Epidermal melanocyte (primary cell): ENCODE data around the gene TMEM164.

Experiments used
- DNase-seq: peaks from one replicate; pipeline ENCODE4 v3.0.0; 2011; ENCODE audit warnings: low spot score; ENCODE audit not compliant: insufficient read length

Gene TMEM164

DNA sequence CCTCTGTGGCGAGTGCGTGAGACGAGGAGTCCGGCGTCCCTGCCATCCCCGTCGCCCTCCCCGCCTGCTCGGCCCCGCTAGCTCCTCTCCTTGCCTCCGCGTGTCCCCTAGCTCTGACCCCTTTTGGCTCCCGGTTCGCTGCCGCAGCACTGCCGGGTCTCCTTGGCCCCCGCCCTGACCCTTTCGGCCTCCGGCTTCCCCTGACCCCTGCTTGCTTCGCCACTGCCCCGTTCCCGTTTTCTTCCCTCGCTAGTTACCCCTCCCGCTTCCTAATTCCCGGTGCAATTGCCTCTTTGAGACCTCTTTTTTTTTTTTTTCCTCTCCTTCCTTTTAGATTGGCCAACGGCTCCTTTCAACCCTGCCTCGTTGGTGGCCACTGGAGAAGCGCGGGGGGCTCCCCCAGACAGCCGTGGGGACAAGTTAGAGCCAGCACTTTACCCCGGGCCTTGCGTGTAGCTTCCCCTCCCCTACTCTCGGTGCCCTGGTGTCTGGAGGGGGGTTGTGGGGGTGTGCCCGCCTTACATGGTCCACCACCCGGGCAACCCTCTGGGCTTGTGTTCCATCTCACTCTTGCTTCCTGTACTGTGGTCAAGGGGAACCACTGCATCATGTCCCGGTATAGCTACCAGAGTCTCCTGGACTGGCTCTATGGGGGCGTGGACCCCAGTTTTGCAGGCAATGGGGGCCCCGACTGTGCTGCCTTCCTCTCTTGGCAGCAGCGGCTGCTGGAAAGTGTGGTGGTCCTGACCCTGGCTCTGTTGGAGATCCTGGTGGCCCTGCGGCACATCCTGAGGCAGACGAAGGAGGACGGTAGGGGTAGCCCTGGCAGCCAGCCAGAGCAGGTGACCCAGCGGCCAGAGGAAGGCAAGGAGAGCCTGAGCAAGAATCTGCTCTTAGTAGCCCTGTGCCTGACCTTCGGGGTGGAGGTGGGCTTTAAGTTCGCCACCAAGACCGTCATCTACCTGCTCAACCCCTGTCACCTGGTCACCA, 548 bp downstream of the TMEM164 start:
- DNase-seq = no peak

DNA sequence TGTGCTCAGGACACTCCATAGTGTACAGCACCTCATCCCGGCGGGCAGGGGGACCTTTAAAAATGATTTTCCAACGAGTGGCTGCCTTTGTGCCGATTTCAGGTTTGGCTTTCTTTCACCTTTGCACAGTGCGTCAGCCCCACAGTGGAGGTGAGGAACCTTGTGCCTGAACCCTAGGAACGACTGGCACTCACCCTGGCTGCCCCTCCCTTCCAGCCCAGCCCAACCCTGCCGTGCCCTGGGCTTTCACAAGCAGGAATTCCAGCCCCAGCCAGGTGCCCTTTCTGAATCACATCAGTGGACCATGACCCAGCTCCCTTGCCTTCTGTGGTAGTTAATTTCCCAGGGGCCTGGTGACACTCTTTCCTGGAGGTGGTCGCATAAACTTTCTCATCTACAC, 1.3 kb downstream of the TMEM164 start:
- DNase-seq = no peak

DNA sequence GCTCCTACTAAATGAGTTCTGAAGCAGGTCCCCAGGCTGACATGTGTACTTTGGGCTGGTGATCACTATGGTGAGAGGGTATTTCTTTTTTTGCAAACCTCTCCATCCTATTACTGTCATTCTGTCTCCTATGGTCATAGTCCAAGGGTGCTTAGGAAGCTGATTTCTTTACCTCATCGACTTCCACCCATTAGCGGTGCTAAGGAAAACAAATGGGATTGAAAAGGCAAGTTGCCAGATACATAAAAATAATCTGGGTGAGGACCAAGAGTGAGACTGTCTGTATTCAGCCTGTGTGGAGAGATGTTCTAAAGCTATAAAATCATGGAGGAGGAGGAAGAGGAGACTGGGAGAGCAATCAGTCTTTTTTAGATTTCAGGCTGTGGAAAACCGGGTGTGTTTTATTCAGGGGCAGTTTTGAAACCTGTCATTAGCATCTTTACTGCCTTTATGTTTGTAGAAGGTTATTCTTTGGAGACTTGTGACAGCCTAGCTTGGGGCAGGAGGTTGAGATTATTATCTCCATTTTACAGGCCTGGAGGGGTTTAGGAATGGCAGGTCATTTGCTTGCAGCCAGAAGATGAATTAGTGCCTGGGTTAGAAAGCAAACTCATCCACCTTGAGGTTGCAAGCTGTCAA, 1.9 kb downstream of the TMEM164 start:
- no peak for DNase-seq

DNA sequence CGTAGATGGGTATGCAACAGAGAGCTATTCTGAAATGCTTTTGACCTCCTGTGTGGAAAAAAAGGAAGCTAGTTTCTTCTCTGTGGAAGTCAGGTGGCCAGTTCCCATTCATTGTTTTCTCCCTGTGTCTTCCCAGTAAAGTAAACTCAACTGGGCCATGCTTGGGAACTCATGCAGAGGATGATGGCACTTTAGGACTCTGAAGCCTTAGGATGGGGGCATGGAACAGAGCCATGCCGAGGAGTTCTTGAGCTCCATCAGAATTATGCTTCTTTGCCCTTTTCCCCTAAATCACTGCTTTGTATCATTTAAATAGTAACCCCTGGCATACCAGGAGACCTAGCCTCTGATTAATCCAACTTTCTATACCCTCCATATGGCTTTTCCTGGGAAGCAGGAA, 3.2 kb downstream of the TMEM164 start:
- DNase-seq = no peak

DNA sequence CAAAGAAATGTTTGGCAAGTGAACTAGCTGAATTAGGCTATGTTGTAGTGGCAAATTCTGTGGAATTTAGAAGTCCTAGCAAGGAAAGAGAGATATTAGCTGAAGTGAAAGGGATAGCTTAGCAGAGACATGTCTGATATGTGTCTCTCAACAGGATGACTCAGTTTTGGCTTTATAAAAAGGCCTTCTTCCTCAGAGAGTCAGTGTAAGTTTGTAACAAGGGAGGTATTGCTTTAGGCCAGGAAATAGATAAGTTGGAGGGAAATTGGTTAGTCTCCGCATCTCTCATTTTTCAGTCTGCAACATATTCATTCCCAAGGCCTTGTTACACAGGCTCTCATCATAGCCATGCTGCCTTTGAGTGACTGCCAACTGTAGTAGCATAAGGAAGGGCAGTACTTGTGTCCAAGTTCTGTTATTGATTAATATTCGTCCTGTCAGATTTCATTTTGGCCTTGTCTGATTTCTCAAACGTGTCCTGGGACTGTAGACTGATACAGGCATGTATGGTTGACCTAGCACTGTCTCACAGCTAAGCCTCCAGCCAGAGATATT, 4.0 kb downstream of the TMEM164 start:
- DNase-seq = no peak

DNA sequence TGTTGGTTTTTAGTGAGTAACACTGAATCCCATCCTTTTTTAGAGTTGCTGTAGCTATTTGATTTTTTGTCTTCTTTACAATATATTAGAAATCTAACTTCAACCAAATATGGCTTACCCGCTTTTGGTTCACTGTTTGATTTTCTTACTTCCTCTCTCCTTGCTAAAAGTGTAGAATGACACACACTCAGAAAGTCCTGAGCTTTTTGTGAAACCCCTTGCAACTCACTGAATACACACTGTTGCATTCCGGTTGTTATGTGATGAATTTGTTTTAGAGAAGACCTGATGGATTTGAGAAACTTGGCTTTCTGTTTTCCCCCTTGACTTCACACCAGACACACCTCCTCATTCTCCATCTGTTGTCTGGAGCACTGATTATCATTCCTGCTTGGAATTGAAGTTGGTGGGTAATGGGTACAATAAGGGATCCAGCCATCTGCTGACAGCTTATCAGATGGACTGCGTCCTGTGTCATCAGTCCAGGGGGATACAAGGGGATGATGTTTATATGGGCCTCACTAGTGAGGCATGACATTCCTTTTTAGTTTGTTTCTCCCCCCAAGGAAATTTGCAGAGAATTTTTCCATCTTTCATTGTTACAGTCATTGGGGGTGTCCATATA, 5.2 kb downstream of the TMEM164 start:
- DNase-seq = no peak

DNA sequence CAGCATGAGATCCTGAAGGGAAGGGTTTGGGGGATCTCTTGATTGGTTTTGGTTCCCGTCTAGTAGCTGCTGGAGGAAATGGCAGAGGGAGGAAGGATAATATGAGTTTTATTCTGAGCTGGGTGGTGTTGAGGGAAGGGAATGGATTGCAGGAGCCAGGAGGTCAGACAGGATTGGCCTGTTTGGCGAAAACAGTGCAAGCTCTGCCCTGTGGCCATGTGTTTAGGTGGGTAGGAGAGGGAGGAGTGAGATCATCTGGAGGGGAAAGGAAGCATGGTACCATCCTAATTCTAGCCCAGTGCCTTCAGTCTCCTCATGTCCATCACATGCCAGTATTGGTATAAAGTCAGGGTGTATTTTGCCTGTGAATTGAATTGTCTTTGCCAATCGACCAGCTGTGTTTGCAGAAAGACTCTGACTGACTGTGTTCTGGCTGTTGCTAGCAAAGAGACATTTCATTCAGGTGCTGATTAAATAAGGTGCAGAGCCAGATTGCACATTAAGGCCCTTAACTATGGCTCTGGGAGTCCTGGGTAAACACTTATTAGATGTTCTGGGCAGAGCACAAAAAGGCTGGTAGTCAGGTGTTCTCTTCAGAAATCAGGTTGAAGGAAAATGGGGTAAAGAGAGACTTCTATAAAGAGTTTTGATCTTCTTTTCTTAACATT, 10.0 kb downstream of the TMEM164 start:
- no peak for DNase-seq

DNA sequence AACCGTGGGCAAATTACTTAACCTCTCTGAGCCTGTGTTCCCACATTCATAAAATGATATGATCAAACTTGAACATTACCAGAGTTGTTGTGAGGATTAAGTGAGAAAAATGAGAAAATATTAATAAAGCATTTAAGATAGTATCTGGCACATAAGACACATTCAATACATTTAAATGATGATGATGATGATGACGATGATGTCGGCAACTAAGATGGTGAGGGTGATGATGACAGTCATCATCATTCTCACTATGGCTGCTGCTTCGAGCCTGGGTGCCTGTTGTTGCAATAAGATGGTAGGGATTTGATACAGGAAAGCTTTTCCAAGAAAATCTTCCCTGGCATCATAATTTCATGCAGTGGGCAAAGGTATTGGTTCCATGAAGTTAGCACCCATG, 11.1 kb downstream of the TMEM164 start:
- DNase-seq = no peak

DNA sequence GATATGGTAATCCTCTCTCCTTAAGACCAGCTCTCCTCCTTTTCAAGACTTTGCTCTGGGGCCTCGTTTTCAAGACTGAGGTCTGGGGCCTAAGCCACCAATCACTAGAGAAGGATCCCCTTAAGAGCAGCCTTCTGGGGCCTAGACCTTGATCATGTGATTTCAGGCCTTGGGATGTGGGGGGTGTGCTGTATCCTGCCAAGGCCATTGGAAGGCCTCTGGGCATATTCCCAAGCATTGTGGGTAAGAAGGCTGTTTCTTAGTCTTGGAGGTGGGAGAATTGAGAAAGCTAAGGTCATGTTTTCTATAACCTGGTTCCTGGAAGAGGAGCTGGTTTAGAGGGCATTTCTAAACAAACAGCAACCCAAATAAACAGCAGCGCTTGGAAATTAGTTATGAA, 12.1 kb downstream of the TMEM164 start:
- no peak for DNase-seq

DNA sequence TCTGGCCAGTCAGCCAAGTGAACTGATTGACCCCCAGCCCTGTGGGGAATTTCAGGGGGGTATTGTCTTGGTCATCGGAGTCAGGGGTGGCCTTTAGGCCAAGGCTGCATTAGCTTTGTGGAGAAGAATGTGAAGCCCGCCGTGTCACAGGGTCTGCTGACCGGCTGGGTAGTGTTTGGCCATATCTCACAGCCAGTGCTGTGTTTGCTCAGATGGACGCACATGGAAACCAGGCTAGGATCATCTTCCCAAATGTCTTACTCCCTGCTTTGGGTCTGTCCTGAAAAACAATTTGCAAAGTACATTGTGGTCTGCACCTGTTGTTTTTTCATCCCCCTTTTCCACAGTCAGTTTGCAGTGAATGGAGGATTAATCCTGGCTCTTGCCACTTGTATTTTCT, 13.0 kb downstream of the TMEM164 start:
- DNase-seq = no peak

DNA sequence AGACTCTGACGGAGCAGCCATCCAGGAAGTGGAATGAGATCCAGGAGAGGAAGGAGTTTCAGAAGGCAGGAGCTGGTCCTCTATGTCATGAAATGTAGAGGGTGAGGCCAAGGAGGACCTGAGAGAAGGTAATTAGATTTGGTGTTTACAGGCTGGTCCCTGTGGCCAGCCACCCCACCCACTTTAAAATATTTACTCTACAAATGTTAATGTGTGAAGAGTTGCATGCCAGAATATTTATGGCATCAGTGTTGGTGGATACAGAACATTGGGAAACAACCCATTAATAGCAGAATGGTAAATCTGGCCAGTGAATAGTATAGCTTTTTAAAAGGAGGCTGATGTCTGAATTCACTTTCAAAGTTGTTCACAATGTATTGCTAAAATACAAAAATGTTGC, 17.6 kb downstream of the TMEM164 start:
- DNase-seq = no peak

DNA sequence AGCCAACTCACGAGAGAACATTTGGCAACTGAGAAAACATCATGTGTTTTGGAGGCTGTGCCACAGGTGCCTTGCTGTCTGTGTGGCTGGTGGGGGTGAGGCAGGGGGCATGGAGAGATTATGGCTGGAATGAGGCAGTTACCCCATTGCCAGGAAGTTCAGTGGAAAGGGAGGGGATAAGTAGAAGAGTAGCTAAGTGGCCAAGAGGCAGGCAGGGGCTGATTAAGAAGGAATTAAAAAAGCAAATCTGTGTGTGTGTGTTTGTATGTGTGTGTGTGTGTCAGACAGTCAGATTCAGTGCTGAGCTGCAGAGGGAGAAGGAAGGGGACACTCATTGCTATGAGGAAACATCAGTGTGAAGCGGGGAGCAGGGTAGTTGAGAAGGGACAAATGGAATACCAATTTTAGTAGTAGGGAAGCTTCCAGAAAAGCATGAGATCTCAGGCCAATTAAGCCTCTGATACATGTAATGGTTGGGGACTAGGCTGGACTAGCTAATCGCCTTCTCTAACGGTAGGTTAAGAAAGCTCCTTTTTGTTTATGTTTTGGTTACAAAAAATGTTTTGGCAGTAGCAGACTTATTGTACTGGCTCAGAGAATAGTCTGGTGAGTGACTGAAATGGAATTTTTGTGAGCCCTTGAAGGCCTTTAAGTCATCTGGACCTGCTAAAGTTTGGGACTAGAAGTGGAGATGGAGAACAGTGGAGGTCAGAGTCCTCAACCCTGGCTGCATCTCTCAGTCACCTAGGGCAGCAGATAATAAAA, 18.5 kb downstream of the TMEM164 start:
- DNase-seq = no peak

DNA sequence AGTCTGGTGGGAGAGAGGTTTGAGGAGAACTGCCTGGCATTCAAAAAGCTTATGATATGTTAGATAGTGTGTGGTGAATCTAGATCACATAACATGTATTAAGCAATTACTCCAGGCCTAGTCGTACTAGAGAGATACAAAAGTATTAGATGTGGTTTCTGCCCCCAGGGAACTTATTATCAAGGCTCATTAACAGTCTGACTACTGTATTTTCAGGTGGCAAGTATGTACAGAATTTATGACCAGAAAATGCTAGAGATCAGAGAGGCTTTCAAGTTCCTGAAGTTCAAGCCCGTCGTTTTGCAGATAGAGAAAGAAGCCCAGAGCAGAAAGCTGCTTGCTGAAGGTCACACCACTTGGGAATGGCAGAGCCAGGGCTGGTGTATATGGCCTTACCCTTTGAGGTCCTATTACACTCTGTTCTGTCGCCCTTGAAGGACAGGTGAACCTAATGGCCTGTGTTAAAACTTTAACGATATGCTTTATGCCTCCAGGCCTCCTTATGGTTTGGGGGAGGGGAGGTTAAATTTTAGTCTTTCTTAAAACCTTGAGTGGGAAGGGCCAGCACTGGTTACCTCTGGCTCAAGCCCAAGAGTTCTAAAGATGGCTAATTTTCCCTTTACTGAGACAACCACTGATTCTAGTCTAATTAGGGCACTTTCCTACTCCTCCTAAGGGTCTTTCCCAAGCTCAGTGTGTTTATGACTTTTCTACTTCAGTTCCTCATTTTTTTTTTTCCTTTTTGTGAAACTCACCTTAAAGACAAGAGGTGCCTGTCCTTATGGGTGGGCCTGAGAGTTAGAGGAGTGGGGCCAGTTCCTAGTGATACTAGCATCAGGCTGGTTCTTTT, 19.9 kb downstream of the TMEM164 start:
- DNase-seq = no peak

DNA sequence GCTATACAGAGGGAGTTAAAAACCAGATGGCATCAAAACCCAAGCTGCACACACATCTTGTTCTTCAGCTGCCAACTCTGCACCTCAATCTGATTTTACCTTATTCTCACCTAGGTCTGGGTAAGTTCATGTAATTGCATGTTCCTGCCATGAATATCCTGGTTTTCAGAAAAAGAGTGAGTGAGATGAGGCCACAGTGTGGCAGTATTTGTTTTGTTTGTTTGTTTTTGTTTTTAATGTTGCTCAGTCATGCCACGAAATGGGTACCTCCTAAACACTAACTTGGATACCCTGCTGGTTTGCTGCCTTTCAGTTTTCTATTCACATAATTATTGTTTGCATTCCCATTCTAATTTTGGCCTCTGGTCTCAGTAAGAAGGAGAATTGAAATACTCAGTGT, 22.5 kb downstream of the TMEM164 start:
- no peak for DNase-seq

DNA sequence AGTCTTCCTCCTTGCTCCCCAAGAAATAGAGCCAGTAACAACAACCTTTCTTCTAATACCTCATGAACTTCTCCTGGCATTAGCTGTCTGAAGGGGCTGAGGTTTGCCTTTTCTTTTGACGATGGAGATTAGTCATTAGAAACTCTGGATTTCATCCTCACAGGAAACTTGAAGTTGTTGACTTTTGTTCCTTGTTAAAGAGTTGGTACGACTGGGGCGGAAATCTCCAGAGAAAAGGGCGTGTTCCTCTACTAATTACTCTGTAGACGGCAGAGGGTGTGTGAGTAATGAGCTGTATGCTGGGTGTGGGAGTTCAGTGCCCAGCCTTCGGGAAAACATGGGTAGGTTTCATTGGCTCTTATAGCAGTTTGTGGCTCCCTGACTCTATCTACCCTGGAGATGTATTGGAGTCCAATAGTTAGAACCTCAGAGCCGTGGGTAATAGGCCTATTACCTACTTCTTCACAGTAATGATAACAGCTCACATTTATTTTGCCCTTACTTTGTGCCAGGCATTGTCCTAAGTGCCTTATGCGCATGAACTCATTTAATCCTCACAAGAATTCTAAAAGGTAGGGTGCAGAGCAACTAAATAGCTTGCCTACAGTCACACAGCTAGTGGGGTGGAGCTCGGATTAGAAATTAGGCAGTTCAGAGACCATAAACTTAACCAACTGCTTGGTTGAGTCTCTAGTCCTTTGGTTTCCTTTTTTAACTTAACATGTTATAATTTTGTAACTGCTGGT, 23.4 kb downstream of the TMEM164 start:
- no peak for DNase-seq

DNA sequence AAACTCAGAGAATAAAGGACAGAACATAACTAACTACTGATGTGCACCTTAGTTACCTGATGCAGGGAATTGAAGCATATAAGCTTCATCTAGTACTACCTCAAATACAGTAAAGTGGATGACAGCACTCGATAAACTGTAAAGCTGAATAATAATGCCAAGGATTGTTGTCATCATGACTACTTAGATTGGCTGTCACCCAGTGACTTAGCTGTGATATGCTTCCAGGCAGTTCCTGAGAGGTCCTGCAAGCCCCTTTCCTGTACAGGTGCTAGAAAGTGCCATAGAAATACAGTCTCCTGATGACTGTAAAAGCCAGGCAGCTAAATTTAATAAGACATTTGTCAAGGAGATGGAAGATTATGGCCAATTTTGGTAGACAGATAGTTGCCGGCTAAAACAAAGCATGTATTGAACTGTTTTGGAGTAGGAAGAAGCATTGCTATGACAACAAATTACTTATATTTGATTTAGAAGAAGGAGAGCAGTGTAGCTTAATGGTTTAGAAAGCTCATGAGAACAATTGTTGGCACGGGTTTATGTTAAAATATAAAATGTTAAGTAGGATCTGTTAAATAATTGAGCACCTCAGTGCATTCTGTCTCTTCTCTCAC, 29.7 kb downstream of the TMEM164 start:
- DNase-seq = no peak

DNA sequence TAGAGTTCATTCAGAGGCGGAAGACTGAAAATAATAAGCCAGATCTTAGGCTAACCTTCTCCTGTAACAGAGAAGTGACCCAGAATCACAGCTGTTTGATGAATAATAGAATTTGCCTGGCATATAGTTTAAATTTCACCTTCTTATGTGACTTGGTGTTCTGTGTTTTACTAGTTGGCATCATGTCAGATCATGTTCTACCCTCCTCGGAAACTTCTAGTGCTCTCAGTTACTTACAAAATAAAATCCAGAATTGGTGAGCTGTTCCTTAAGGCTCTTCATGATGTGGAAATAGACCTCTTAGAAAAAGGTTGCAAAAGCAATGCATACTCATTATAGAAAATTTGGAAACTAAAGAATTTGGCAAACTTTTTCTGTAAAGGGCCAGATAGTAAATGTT, 31.1 kb downstream of the TMEM164 start:
- DNase-seq = no peak

DNA sequence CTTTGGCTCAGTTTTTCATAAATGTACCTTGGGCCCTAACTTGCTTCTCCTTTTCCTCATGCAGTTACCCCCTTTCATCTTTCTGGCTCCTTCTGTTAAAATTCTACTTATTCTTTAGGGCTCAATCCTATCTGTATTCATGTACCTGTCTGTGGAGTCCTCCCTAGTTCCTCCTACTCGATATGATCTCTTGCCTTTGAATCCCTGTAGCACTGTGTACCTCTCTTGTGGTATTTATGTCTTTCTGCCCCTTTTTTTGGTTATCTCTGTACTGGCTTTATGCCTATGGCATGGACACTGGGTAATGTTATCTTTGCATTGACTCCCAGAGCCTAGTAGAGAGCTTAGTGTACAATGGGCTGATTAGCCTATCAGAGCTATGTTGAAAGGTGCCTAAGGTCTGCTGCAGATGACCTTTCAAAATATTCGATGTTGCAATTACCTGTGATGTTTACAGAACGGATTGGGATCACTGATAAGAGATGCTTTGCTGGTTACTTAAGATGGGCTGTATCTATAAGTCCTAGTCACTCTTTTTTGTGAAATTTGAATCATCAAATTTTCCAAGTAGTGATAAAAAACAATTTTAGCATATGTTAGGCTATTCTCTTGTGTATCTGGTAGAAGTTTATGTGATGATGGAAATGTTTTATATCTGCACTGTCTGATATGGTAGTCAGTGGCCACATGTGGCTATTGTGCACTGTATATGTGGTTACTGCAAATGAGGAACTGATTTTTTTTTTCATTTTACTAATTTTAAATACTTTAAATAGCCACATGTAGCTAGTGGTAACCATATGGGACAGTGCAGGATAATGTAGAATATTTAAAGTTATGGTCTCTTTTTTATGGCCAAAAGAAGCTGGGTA, 33.5 kb downstream of the TMEM164 start:
- DNase-seq = no peak
